Sciatic nerve (tissue), 2 donors: ENCODE data around the gene ICAM4. TPM values are rescaled to one million over a fixed set of nuclear protein-coding genes. Genes with fewer than 3 reads are reported as not detected.
A peak's percentile ranks its signal among the peaks of the same experiment; 100 is the strongest.
"Not testable (repeated sequence)": the region's sequence is repeated elsewhere in the genome, so short reads cannot be mapped to it uniquely, and the experiment has no call there.

Source experiments
- ATAC-seq: fragments of 200-7000 bp; cut with Tn5 transposase; one replicate; pipeline ENCODE4 v1.9.1; 2020; ENCODE audit warnings: mild to moderate bottlenecking, moderate library complexity
- DNase-seq: peaks from one replicate; pipeline ENCODE4 v3.0.0-alpha.2; 2020; ENCODE audit warnings: low spot score
- intact Hi-C: fragments of 100-400 bp; cut with DNase I; formaldehyde crosslinking; loops from one replicate; pipeline ENCODE4 v1.14.2; 2022
- total RNA-seq: library from RNA; stranded (reverse); fragmentation: NEBNext Ultra II Directional; extraction: Animal tissue kit (Norgen Biotek cat#: 25700); gene quantifications from one replicate; pipeline ENCODE4 v1.2.1, GENCODE V29; 2021
- donor health status: DM: no; HTN: no; CAD: no.
- donor health status: DM: no; HTN: no; CAD: no.

ICAM4 gene
- total RNA-seq, 1 donor from 2014 or later, result not detected

GRCh38 chr19:10262771-10263170 is 24.0 kb upstream of the ICAM4 start:
- no peak for DNase-seq
- intact Hi-C loops, result no loop called here
- ATAC-seq, result no peak

DNA sequence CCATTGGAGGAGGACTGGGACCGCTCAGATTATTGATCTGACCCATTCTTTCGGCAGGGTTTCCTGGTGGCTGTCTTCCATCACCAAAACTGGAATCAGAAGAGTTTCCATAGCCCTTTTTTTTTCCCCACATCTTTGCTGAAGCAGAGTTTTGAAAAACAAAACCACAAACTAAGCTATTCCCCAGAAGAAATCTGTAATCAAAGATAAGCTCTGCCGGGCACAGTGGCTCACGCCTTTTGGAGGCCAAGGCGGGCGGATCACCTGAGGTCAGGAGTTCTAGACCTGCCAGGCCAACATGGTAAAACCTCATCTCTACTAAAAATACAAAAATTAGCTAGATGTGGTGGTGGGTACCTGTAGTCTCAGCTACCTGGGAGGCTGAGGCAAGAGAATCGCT is 20.0 kb upstream of the ICAM4 start:
- DNase-seq (no peak), ATAC-seq (no peak)
- intact Hi-C loops, result loop anchor here (5.0 kb wide), 1 partner anchor 126 kb away; no protein-coding TSS in a partner anchor

DNA sequence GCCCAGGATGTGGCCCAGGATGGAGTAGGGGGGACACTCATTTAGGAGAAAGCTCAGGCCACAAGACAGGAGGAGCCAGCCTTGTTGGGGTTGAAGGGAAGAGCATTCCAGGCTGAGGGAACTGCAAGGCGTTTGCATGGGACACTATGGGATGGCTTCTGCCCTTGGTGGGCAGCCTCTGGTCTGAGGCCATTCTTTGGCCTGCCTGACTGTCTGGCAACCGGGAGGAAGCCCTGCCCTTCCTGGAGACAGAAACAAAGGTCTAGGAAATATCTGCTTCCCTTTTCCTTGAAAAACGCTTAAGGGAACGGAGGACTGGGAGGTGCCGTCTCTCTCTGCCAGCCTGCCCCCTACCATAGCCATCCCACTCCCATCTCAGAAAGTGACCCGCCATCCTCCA is 18.7 kb upstream of the ICAM4 start:
- ATAC-seq (no peak), DNase-seq (no peak)
- intact Hi-C loops, result loop anchor here (5.0 kb wide), 1 partner anchor 124 kb away; no protein-coding TSS in a partner anchor

GRCh38 chr19:10269333-10270179 is 17.2 kb upstream of the ICAM4 start:
- DNase-seq (peak; percentile 93), ATAC-seq (peak; percentile 88)
- intact Hi-C loops, result loop anchor here (5.0 kb wide), 1 partner anchor 123 kb away; no protein-coding TSS in a partner anchor

GRCh38 chr19:10270180-10270615 is 16.6 kb upstream of the ICAM4 start:
- intact Hi-C loops, result no loop called here
- ATAC-seq (peak; percentile 73), DNase-seq (peak; percentile 85)

GRCh38 chr19:10270616-10271394 is 15.9 kb upstream of the ICAM4 start, which contains the start of gene ICAM1:
TSS of gene ICAM1 (plus strand) at chr19:10271120. CDS start at chr19:10271160, 40 bp downstream.
- intact Hi-C loops, result no loop called here
- peak; percentile 93 for DNase-seq
- ATAC-seq, result peak; percentile 83

DNA sequence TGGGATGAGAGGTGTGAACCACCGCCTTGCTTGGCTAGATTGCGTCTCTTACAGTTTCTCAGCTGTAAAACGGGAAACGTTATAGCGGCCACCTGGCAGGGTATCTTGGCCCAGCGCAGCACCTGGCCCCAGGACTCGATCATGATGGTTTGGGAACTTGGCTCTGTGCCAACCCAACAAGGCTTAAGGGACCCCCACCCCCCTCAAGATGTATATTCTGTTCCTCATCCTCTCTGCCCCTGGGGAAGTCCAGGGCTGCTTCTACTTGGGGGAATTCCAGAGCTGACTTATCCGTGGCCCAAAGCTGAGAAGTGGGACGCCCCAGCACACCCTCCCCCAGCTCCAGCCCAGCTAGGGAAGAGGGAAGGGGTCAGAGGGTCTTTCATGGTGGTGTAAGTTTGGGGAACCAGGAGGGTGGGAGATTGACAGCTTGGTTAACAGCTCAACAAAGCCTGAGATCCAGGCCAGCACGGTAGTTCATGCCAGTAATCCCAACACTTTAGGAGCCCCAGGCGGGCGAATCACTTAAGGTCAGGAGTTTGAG is 15.1 kb upstream of the ICAM4 start:
- ATAC-seq (peak; percentile 4), DNase-seq (no peak)
- intact Hi-C loops, result no loop called here

DNA sequence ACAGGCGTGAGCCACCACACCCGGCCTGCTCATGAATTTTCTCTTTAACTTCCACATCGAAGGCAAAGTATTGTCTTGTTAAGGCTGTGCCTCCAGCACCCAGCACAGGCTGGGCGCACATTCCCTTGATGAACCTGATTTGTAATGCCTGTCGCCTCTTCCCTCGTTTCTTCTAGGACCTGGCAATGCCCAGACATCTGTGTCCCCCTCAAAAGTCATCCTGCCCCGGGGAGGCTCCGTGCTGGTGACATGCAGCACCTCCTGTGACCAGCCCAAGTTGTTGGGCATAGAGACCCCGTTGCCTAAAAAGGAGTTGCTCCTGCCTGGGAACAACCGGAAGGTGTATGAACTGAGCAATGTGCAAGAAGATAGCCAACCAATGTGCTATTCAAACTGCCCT is 12.2 kb upstream of the ICAM4 start:
- intact Hi-C loops, result no loop called here
- ATAC-seq, result no peak

DNA sequence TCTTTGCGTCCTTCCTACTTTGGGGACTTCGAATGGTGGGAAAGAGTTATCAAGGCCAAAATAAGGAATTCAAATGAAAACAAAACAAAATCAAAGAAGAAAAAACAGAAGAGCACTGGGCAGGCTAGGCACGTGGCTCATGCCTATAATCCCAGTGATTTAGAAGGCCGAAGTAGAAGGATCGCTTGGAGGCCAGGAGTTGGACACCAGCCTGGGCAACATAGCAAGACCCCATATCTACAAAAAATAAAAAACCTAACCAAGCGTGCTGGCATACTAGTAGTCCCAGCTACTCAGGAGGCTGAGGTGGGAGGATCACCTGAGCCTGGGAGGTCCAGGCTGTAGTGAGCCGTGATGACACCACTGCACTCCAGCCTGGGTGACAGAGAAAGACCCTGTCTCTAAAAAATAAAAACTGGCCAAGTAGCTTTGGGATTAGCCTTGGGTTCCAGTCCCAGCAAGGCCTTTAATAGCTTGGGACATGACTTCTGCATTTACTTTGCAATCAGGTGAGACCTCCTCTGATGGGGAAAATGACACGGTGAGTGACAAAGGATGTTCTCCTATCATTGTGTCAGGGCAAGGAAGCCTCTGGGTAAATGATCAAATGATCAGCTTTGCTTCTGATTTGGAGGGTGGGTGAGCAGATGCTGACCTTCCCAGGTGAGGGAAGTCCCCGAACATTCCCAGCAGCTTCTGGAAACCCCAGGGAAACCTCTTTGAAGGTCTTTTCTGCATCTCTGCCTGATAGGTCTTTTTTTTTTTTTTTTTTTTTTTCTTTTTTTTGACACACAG is 8.8 kb upstream of the ICAM4 start:
- no peak for ATAC-seq
- intact Hi-C loops, result no loop called here
- no peak for DNase-seq

More for the DNA sequence above, 12.2 kb upstream of the ICAM4 start:
- DNase-seq, result no peak

GRCh38 chr19:10278935-10279334 is 7.8 kb upstream of the ICAM4 start:
- DNase-seq, result no peak
- intact Hi-C loops, result no loop called here
- no peak for ATAC-seq

GRCh38 chr19:10279737-10280442 is 6.9 kb upstream of the ICAM4 start:
- intact Hi-C loops, result no loop called here
- ATAC-seq (no peak), DNase-seq (no peak)

GRCh38 chr19:10282043-10282442 is 4.7 kb upstream of the ICAM4 start:
- ATAC-seq, intact Hi-C loops, DNase-seq: not testable (repeated sequence)

DNA sequence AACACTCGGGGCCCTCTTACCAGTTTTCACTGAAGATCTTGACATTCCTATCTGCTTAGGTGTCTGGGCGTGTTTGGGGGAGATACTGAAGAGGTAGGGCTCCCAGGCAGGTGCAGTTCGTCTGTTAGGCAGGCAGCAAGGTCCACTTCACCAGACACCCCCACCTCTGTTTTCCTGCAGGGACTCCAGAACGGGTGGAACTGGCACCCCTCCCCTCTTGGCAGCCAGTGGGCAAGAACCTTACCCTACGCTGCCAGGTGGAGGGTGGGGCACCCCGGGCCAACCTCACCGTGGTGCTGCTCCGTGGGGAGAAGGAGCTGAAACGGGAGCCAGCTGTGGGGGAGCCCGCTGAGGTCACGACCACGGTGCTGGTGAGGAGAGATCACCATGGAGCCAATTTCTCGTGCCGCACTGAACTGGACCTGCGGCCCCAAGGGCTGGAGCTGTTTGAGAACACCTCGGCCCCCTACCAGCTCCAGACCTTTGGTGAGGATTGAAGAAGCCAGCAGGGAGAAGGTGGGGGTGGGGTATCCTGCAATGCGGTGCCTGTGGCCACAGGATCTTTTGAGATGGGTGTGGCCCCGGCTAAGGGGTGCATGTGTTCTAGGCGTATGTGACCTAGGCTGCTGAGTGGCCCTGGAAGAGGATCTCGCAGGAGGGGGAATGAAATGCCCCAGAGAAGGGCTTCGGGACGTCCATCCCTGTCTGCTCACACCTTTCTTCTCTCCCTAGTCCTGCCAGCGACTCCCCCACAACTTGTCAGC is 3.3 kb upstream of the ICAM4 start:
- intact Hi-C loops, result no loop called here
- DNase-seq, result no peak
- ATAC-seq, result no peak

- no peak for ATAC-seq
- DNase-seq, result no peak
- intact Hi-C loops, result no loop called here
Measured at GRCh38 chr19:10284065-10284959, 2.4 kb upstream of the ICAM4 start.

- no peak for ATAC-seq
- no peak for DNase-seq
- intact Hi-C loops, result no loop called here
Measured at GRCh38 chr19:10284960-10285278, 1.8 kb upstream of the ICAM4 start.

- intact Hi-C loops, result no loop called here
- ATAC-seq (no peak), DNase-seq (no peak)
Measured at GRCh38 chr19:10285393-10285792, 1.4 kb upstream of the ICAM4 start.
